H1 (cell line): ENCODE results near the gene PLEKHH2. TPM values are rescaled to one million over a fixed set of nuclear protein-coding genes. Genes with fewer than 3 reads are reported as not detected.

Source experiments
- CTCF ChIA-PET: fragments of 300-600 bp; sonication (Branson Sonifier 250); formaldehyde crosslinking; loops from one replicate; lab custom pipeline; 2021; ENCODE audit not compliant: partially characterized antibody; lab: Charles Lee
- POLR2A ChIA-PET: fragments of 300-600 bp; sonication (Branson Sonifier 250); formaldehyde crosslinking; loops from one replicate; lab custom pipeline; 2021; ENCODE audit warnings: inconsistent platforms; ENCODE audit not compliant: partially characterized antibody; lab: Charles Lee
- DNase-seq, 2 experiments: peaks; one replicate each; pipeline versions ENCODE4 v3.0.0 to v3.0.0-alpha.2; 2010 to 2022; ENCODE audit warnings: low spot score in 2 of 2, low read depth in 1 of 2, mixed read lengths in 1 of 2
- FAIRE-seq: peaks from 2 replicates; lab custom pipeline; 2011; peaks lifted over from hg19 to GRCh38; lab: Jason Lieb, UNC
- H2AFZ ChIP-seq: 2 replicates; pipeline ENCODE4 v1.8.1; 2012; ENCODE audit warnings: low read length, inconsistent platforms
- H2AK5ac ChIP-seq: 2 replicates; pipeline ENCODE4 v1.6.1; 2013; ENCODE audit warnings: low read depth, low read length
- H2BK120ac ChIP-seq: replicated peaks from 2 replicates; pipeline ENCODE3; 2013; ENCODE audit warnings: low read depth, low read length, inconsistent platforms
- H2BK12ac ChIP-seq: 2 replicates; pipeline ENCODE4 v1.6.1; 2013; ENCODE audit warnings: low read depth, low read length
- H2BK15ac ChIP-seq: 2 replicates; pipeline ENCODE4 v1.6.1; 2013; ENCODE audit warnings: low read length
- H2BK20ac ChIP-seq: 2 replicates; pipeline ENCODE4 v1.6.1; 2013; ENCODE audit warnings: low read length
- H2BK5ac ChIP-seq: 2 replicates; pipeline ENCODE4 v1.6.1; 2013; ENCODE audit warnings: low read depth, low read length
- H3K14ac ChIP-seq: 2 replicates; pipeline ENCODE4 v1.6.1; 2013; ENCODE audit warnings: inconsistent platforms; ENCODE audit not compliant: insufficient read length
- H3K18ac ChIP-seq: 2 replicates; pipeline ENCODE4 v1.6.1; 2013; ENCODE audit warnings: low read length; ENCODE audit errors: extremely low read depth
- H3K23ac ChIP-seq: 2 replicates; pipeline ENCODE4 v1.6.1; 2013; ENCODE audit warnings: inconsistent platforms; ENCODE audit not compliant: insufficient read length
- H3K23me2 ChIP-seq: 2 replicates; pipeline ENCODE4 v1.6.1; 2013; ENCODE audit warnings: low read depth, low read length
- H3K27ac ChIP-seq: 2 replicates; pipeline ENCODE4 v1.6.1; 2011; ENCODE audit warnings: low read depth, low read length, inconsistent platforms
- H3K27me3 ChIP-seq, 4 experiments: replicated peaks in 1 of 4; 1 replicate in 1 of 4; 2 replicates in 3 of 4; pipeline versions ENCODE4 v1.6.1 to v1.8.1; 2011 to 2013; ENCODE audit warnings: low read length in 3 of 4, mild to moderate bottlenecking in 3 of 4, inconsistent platforms in 2 of 4, mixed read lengths in 2 of 4, moderate library complexity in 1 of 4; ENCODE audit not compliant: control insufficient read depth in 3 of 4, insufficient read depth in 3 of 4; ENCODE audit errors: extremely low read depth in 1 of 4
- H3K36me3 ChIP-seq, 4 experiments: 2 replicates each; pipeline versions ENCODE4 v1.6.1 to v1.8.1; 2011 to 2013; ENCODE audit warnings: mild to moderate bottlenecking in 4 of 4, low read length in 3 of 4, moderate library complexity in 2 of 4, control low read depth in 1 of 4, inconsistent platforms in 1 of 4; ENCODE audit not compliant: insufficient read depth in 4 of 4, control insufficient read depth in 2 of 4
- H3K4ac ChIP-seq: replicated peaks from 2 replicates; pipeline ENCODE3; 2013; ENCODE audit warnings: low read length, low read depth, mixed read lengths, inconsistent platforms; ENCODE audit not compliant: insufficient read length
- H3K4me1 ChIP-seq, 4 experiments: replicated peaks in 1 of 4; 1 replicate in 1 of 4; 2 replicates in 3 of 4; pipeline versions ENCODE4 v1.6.1 to v1.8.1; 2011 to 2013; ENCODE audit warnings: low read length in 3 of 4, inconsistent platforms in 2 of 4, mixed read lengths in 1 of 4; ENCODE audit not compliant: insufficient read depth in 4 of 4, control insufficient read depth in 3 of 4
- H3K4me2 ChIP-seq, 2 experiments: 2 replicates each; pipeline versions ENCODE4 v1.6.1 to v1.8.1; 2011 to 2013; ENCODE audit warnings: low read depth in 2 of 2, low read length in 2 of 2, control low read depth in 1 of 2, inconsistent platforms in 1 of 2, mild to moderate bottlenecking in 1 of 2; ENCODE audit not compliant: insufficient read depth in 1 of 2
- H3K4me3 ChIP-seq, 4 experiments: fragments of 200-600, 300-600 bp in 1 of 4; sonication (generic), shearing (Covaris generic), sonication (Bioruptor Twin) in 1 of 4; 2 replicates each; pipeline versions ENCODE4 v1.5.1 to v1.8.1; 2011 to 2016; ENCODE audit warnings: low read length in 4 of 4, low read depth in 3 of 4, control low read depth in 2 of 4, inconsistent platforms in 2 of 4, mild to moderate bottlenecking in 2 of 4, mixed read lengths in 1 of 4, moderate library complexity in 1 of 4; ENCODE audit not compliant: insufficient read depth in 2 of 4; ENCODE audit errors: extremely low read depth in 1 of 4
- H3K56ac ChIP-seq: replicated peaks from 2 replicates; pipeline ENCODE3; 2013; ENCODE audit warnings: low read depth, mild to moderate bottlenecking, mixed read lengths, low read length, inconsistent platforms; ENCODE audit not compliant: insufficient read length
- H3K79me1 ChIP-seq: 2 replicates; pipeline ENCODE4 v1.6.1; 2013; ENCODE audit warnings: low read depth, low read length, control low read depth
- H3K79me2 ChIP-seq, 2 experiments: 2 replicates each; pipeline versions ENCODE4 v1.6.1 to v1.8.1; 2012 to 2013; ENCODE audit warnings: low read length in 2 of 2, mild to moderate bottlenecking in 2 of 2, inconsistent platforms in 1 of 2; ENCODE audit not compliant: insufficient read depth in 2 of 2, control insufficient read depth in 1 of 2
- H3K9ac ChIP-seq, 4 experiments: replicated peaks in 1 of 4; 1 replicate in 1 of 4; 2 replicates in 3 of 4; pipeline versions ENCODE4 v1.6.1 to v1.8.1; 2011 to 2013; ENCODE audit warnings: low read depth in 3 of 4, low read length in 3 of 4, control low read depth in 2 of 4, mild to moderate bottlenecking in 2 of 4, moderate library complexity in 2 of 4, inconsistent platforms in 1 of 4; ENCODE audit errors: extremely low read depth in 1 of 4
- H3K9me3 ChIP-seq, 2 experiments: 2 replicates each; pipeline versions ENCODE4 v1.6.1 to v1.8.1; 2012 to 2013; ENCODE audit warnings: mild to moderate bottlenecking in 2 of 2, moderate library complexity in 2 of 2, control low read depth in 1 of 2, inconsistent platforms in 1 of 2, low read depth in 1 of 2, low read length in 1 of 2, mixed read lengths in 1 of 2; ENCODE audit not compliant: insufficient read depth in 2 of 2
- H4K20me1 ChIP-seq, 2 experiments: replicated peaks in 1 of 2; 2 replicates each; pipeline versions ENCODE3 to v1.8.1; 2011 to 2013; ENCODE audit warnings: inconsistent platforms in 2 of 2, low read length in 2 of 2, mild to moderate bottlenecking in 1 of 2; ENCODE audit not compliant: insufficient read depth in 2 of 2, control insufficient read depth in 1 of 2
- H4K5ac ChIP-seq: 2 replicates; pipeline ENCODE4 v1.6.1; 2013; ENCODE audit warnings: low read length, low read depth, mixed read lengths, inconsistent platforms; ENCODE audit not compliant: insufficient read length
- H4K8ac ChIP-seq: 2 replicates; pipeline ENCODE4 v1.8.0; 2013; ENCODE audit warnings: mild to moderate bottlenecking, moderate library complexity, low read length, inconsistent platforms; ENCODE audit not compliant: insufficient read depth; ENCODE audit errors: extremely low read depth
- H4K91ac ChIP-seq: replicated peaks from 2 replicates; pipeline ENCODE3; 2013; ENCODE audit warnings: low read length, mixed read lengths, inconsistent platforms; ENCODE audit not compliant: insufficient read length
- ASH2L ChIP-seq: fragments of 200-600, 300-600 bp; sonication (generic); IDR thresholded peaks from one replicate; pipeline ENCODE4 v1.7.1; 2017; ENCODE audit warnings: low read length
- KDM4A ChIP-seq: IDR thresholded peaks from one replicate; pipeline ENCODE4 v1.7.1; 2012; ENCODE audit warnings: low read depth, mild to moderate bottlenecking, moderate library complexity, low read length, inconsistent platforms; ENCODE audit not compliant: severe bottlenecking
- MAFK ChIP-seq: IDR thresholded peaks from 2 replicates; pipeline ENCODE4 v1.6.1; 2012; ENCODE audit warnings: low read depth, mild to moderate bottlenecking, improper control_type of control experiment, low read length
- WGBS, 2 experiments: shearing (Covaris generic) in 1 of 2; methylation state at CpG; one replicate each; pipeline versions ENCODE4 v1.1.6 to v1.1.7; 2013 to 2015; ENCODE audit warnings: low lambda C conversion rate in 2 of 2, mixed read lengths in 2 of 2, inconsistent platforms in 1 of 2, low coverage in 1 of 2, missing lambda C conversion rate in 1 of 2; ENCODE audit not compliant: insufficient replicate concordance in 2 of 2, insufficient coverage in 1 of 2, insufficient read length in 1 of 2; ENCODE audit errors: extremely low coverage in 1 of 2, missing lambda C conversion rate in 1 of 2; 5-methylcytosine and 5-hydroxymethylcytosine counted together
- polyA plus RNA-seq, 7 experiments: library from polyadenylated mRNA; depleted of rRNA in 3 of 7; stranded (reverse) in 5 of 7; unstranded in 2 of 7; fragments of >200 nt in 5 of 7; fragments of 200-250 nt in 2 of 7; gene quantifications; 1 replicate in 5 of 7; 2 replicates in 1 of 7; 4 replicates in 1 of 7; pipeline versions ENCODE4 v1.2.1 to v1.2.3, GENCODE V29; 2011 to 2013; ENCODE audit warnings: missing spikeins in 2 of 7, mixed read lengths in 2 of 7
- total RNA-seq: library from RNA; stranded (reverse); fragmentation: NEBNext Ultra II Directional; extraction: Animal tissue kit (Norgen Biotek cat#: 25700); gene quantifications from 2 replicates; pipeline ENCODE4 v1.2.1, GENCODE V29; 2021

PLEKHH2 gene
- total and polyA plus RNA-seq, 2 of the 8 experiments (the other 6 are each of a cell fraction or from before 2014, with no cell fraction given), result 2.2 to 5.0 TPM

GRCh38 chr2:43631618-43632317, 5.3 kb upstream of the PLEKHH2 start:
- H3K4me2 ChIP-seq, result no peak overlapping the region
- WGBS, 2 experiments, result 92% methylated on average over 11 of the region's 11 CpGs; no CpG with 5 or more reads in 1 of the 2 experiments
- TF ChIP-seq ASH2L (no peak), MAFK (no peak), KDM4A (no peak)

More at GRCh38 chr2:43631618-43632317, 5.3 kb upstream of the PLEKHH2 start:
- Histone ChIP-seq H3K18ac (0 out of 2 replicates have a peak overlapping the region, but pooled peaks have one; percentile 3), H2BK12ac (no peak overlapping the region), H3K23me2 (peaks cover 2% of the 10 kb centered on the region), H3K27ac (no peak overlapping the region), H3K79me1 (no peaks in the 10 kb centered on the region), H3K4ac (no peak overlapping the region), H3K9ac (no peak overlapping the region), H2AFZ (no peak overlapping the region), H3K79me2 (no peaks in the 10 kb centered on the region), H3K56ac (no peak overlapping the region), H2BK5ac (no peak overlapping the region), H2AK5ac (no peak overlapping the region), H3K23ac (no peak overlapping the region), H4K20me1 (no peaks in the 10 kb centered on the region), H3K27me3 (no peaks in the 10 kb centered on the region), H3K14ac (no peak overlapping the region), H4K91ac (no peak overlapping the region), H4K5ac (no peak overlapping the region), H2BK20ac (no peak overlapping the region), H3K36me3 (no peaks in the 10 kb centered on the region), H3K9me3 (no peaks in the 10 kb centered on the region), H2BK15ac (no peak overlapping the region), H2BK120ac (no peak overlapping the region), H3K4me3 (no peak overlapping the region), H4K8ac (no peak overlapping the region), H3K4me1 (peaks cover 0 to 6% (median under 1%) of the 10 kb centered on the region in 4 experiments; a peak in 2 of 7 replicates)
- CTCF ChIA-PET, result interaction anchor here (1.4 kb wide), 1 partner anchor 10 kb away, joined by 4 read pairs; no protein-coding TSS in a partner anchor
- POLR2A ChIA-PET, result no interaction called here
- DNase-seq, result no peak
- FAIRE-seq, result no peak
